H1 (cell line): ENCODE measurements around the gene ATP1B3. TPM values are rescaled to one million over a fixed set of nuclear protein-coding genes. Genes with fewer than 3 reads are reported as not detected.

ENCODE experiments used
- CTCF ChIA-PET: fragments of 300-600 bp; sonication (Branson Sonifier 250); formaldehyde crosslinking; loops from one replicate; lab custom pipeline; 2021; ENCODE audit not compliant: partially characterized antibody; lab: Charles Lee
- POLR2A ChIA-PET: fragments of 300-600 bp; sonication (Branson Sonifier 250); formaldehyde crosslinking; loops from one replicate; lab custom pipeline; 2021; ENCODE audit warnings: inconsistent platforms; ENCODE audit not compliant: partially characterized antibody; lab: Charles Lee
- DNase-seq, 2 experiments: peaks; one replicate each; pipeline versions ENCODE4 v3.0.0 to v3.0.0-alpha.2; 2010 to 2022; ENCODE audit warnings: low spot score in 2 of 2, low read depth in 1 of 2, mixed read lengths in 1 of 2
- FAIRE-seq: peaks from 2 replicates; lab custom pipeline; 2011; peaks lifted over from hg19 to GRCh38; lab: Jason Lieb, UNC
- H2AFZ ChIP-seq: 2 replicates; pipeline ENCODE4 v1.8.1; 2012; ENCODE audit warnings: low read length, inconsistent platforms
- H2AK5ac ChIP-seq: 2 replicates; pipeline ENCODE4 v1.6.1; 2013; ENCODE audit warnings: low read depth, low read length
- H2BK120ac ChIP-seq: replicated peaks from 2 replicates; pipeline ENCODE3; 2013; ENCODE audit warnings: low read depth, low read length, inconsistent platforms
- H2BK12ac ChIP-seq: 2 replicates; pipeline ENCODE4 v1.6.1; 2013; ENCODE audit warnings: low read depth, low read length
- H2BK15ac ChIP-seq: 2 replicates; pipeline ENCODE4 v1.6.1; 2013; ENCODE audit warnings: low read length
- H2BK20ac ChIP-seq: 2 replicates; pipeline ENCODE4 v1.6.1; 2013; ENCODE audit warnings: low read length
- H2BK5ac ChIP-seq: 2 replicates; pipeline ENCODE4 v1.6.1; 2013; ENCODE audit warnings: low read depth, low read length
- H3K14ac ChIP-seq: 2 replicates; pipeline ENCODE4 v1.6.1; 2013; ENCODE audit warnings: inconsistent platforms; ENCODE audit not compliant: insufficient read length
- H3K18ac ChIP-seq: 2 replicates; pipeline ENCODE4 v1.6.1; 2013; ENCODE audit warnings: low read length; ENCODE audit errors: extremely low read depth
- H3K23ac ChIP-seq: 2 replicates; pipeline ENCODE4 v1.6.1; 2013; ENCODE audit warnings: inconsistent platforms; ENCODE audit not compliant: insufficient read length
- H3K23me2 ChIP-seq: 2 replicates; pipeline ENCODE4 v1.6.1; 2013; ENCODE audit warnings: low read depth, low read length
- H3K27ac ChIP-seq: 2 replicates; pipeline ENCODE4 v1.6.1; 2011; ENCODE audit warnings: low read depth, low read length, inconsistent platforms
- H3K27me3 ChIP-seq, 4 experiments: replicated peaks in 1 of 4; 1 replicate in 1 of 4; 2 replicates in 3 of 4; pipeline versions ENCODE4 v1.6.1 to v1.8.1; 2011 to 2013; ENCODE audit warnings: low read length in 3 of 4, mild to moderate bottlenecking in 3 of 4, inconsistent platforms in 2 of 4, mixed read lengths in 2 of 4, moderate library complexity in 1 of 4; ENCODE audit not compliant: control insufficient read depth in 3 of 4, insufficient read depth in 3 of 4; ENCODE audit errors: extremely low read depth in 1 of 4
- H3K36me3 ChIP-seq, 4 experiments: 2 replicates each; pipeline versions ENCODE4 v1.6.1 to v1.8.1; 2011 to 2013; ENCODE audit warnings: mild to moderate bottlenecking in 4 of 4, low read length in 3 of 4, moderate library complexity in 2 of 4, control low read depth in 1 of 4, inconsistent platforms in 1 of 4; ENCODE audit not compliant: insufficient read depth in 4 of 4, control insufficient read depth in 2 of 4
- H3K4ac ChIP-seq: replicated peaks from 2 replicates; pipeline ENCODE3; 2013; ENCODE audit warnings: low read length, low read depth, mixed read lengths, inconsistent platforms; ENCODE audit not compliant: insufficient read length
- H3K4me1 ChIP-seq, 4 experiments: replicated peaks in 1 of 4; 1 replicate in 1 of 4; 2 replicates in 3 of 4; pipeline versions ENCODE4 v1.6.1 to v1.8.1; 2011 to 2013; ENCODE audit warnings: low read length in 3 of 4, inconsistent platforms in 2 of 4, mixed read lengths in 1 of 4; ENCODE audit not compliant: insufficient read depth in 4 of 4, control insufficient read depth in 3 of 4
- H3K4me2 ChIP-seq, 2 experiments: 2 replicates each; pipeline versions ENCODE4 v1.6.1 to v1.8.1; 2011 to 2013; ENCODE audit warnings: low read depth in 2 of 2, low read length in 2 of 2, control low read depth in 1 of 2, inconsistent platforms in 1 of 2, mild to moderate bottlenecking in 1 of 2; ENCODE audit not compliant: insufficient read depth in 1 of 2
- H3K4me3 ChIP-seq, 4 experiments: fragments of 200-600, 300-600 bp in 1 of 4; sonication (generic), shearing (Covaris generic), sonication (Bioruptor Twin) in 1 of 4; 2 replicates each; pipeline versions ENCODE4 v1.5.1 to v1.8.1; 2011 to 2016; ENCODE audit warnings: low read length in 4 of 4, low read depth in 3 of 4, control low read depth in 2 of 4, inconsistent platforms in 2 of 4, mild to moderate bottlenecking in 2 of 4, mixed read lengths in 1 of 4, moderate library complexity in 1 of 4; ENCODE audit not compliant: insufficient read depth in 2 of 4; ENCODE audit errors: extremely low read depth in 1 of 4
- H3K56ac ChIP-seq: replicated peaks from 2 replicates; pipeline ENCODE3; 2013; ENCODE audit warnings: low read depth, mild to moderate bottlenecking, mixed read lengths, low read length, inconsistent platforms; ENCODE audit not compliant: insufficient read length
- H3K79me1 ChIP-seq: 2 replicates; pipeline ENCODE4 v1.6.1; 2013; ENCODE audit warnings: low read depth, low read length, control low read depth
- H3K79me2 ChIP-seq, 2 experiments: 2 replicates each; pipeline versions ENCODE4 v1.6.1 to v1.8.1; 2012 to 2013; ENCODE audit warnings: low read length in 2 of 2, mild to moderate bottlenecking in 2 of 2, inconsistent platforms in 1 of 2; ENCODE audit not compliant: insufficient read depth in 2 of 2, control insufficient read depth in 1 of 2
- H3K9ac ChIP-seq, 4 experiments: replicated peaks in 1 of 4; 1 replicate in 1 of 4; 2 replicates in 3 of 4; pipeline versions ENCODE4 v1.6.1 to v1.8.1; 2011 to 2013; ENCODE audit warnings: low read depth in 3 of 4, low read length in 3 of 4, control low read depth in 2 of 4, mild to moderate bottlenecking in 2 of 4, moderate library complexity in 2 of 4, inconsistent platforms in 1 of 4; ENCODE audit errors: extremely low read depth in 1 of 4
- H3K9me3 ChIP-seq, 2 experiments: 2 replicates each; pipeline versions ENCODE4 v1.6.1 to v1.8.1; 2012 to 2013; ENCODE audit warnings: mild to moderate bottlenecking in 2 of 2, moderate library complexity in 2 of 2, control low read depth in 1 of 2, inconsistent platforms in 1 of 2, low read depth in 1 of 2, low read length in 1 of 2, mixed read lengths in 1 of 2; ENCODE audit not compliant: insufficient read depth in 2 of 2
- H4K20me1 ChIP-seq, 2 experiments: replicated peaks in 1 of 2; 2 replicates each; pipeline versions ENCODE3 to v1.8.1; 2011 to 2013; ENCODE audit warnings: inconsistent platforms in 2 of 2, low read length in 2 of 2, mild to moderate bottlenecking in 1 of 2; ENCODE audit not compliant: insufficient read depth in 2 of 2, control insufficient read depth in 1 of 2
- H4K5ac ChIP-seq: 2 replicates; pipeline ENCODE4 v1.6.1; 2013; ENCODE audit warnings: low read length, low read depth, mixed read lengths, inconsistent platforms; ENCODE audit not compliant: insufficient read length
- H4K8ac ChIP-seq: 2 replicates; pipeline ENCODE4 v1.8.0; 2013; ENCODE audit warnings: mild to moderate bottlenecking, moderate library complexity, low read length, inconsistent platforms; ENCODE audit not compliant: insufficient read depth; ENCODE audit errors: extremely low read depth
- H4K91ac ChIP-seq: replicated peaks from 2 replicates; pipeline ENCODE3; 2013; ENCODE audit warnings: low read length, mixed read lengths, inconsistent platforms; ENCODE audit not compliant: insufficient read length
- CHD1 ChIP-seq: IDR thresholded peaks from 2 replicates; pipeline ENCODE4 v1.6.1; 2012; ENCODE audit warnings: low read depth, low read length, improper control_type of control experiment
- E2F6 ChIP-seq: IDR thresholded peaks from 2 replicates; pipeline ENCODE4 v1.6.1; 2012; ENCODE audit warnings: inconsistent platforms
- POLR2AphosphoS5 ChIP-seq: IDR thresholded peaks from 2 replicates; pipeline ENCODE4 v1.6.1; 2011; ENCODE audit warnings: low read depth, low read length
- SIX5 ChIP-seq: IDR thresholded peaks from 2 replicates; pipeline ENCODE4 v1.6.1; 2011; ENCODE audit warnings: mild to moderate bottlenecking, low read depth, low read length
- WGBS, 2 experiments: shearing (Covaris generic) in 1 of 2; methylation state at CpG; one replicate each; pipeline versions ENCODE4 v1.1.6 to v1.1.7; 2013 to 2015; ENCODE audit warnings: low lambda C conversion rate in 2 of 2, mixed read lengths in 2 of 2, inconsistent platforms in 1 of 2, low coverage in 1 of 2, missing lambda C conversion rate in 1 of 2; ENCODE audit not compliant: insufficient replicate concordance in 2 of 2, insufficient coverage in 1 of 2, insufficient read length in 1 of 2; ENCODE audit errors: extremely low coverage in 1 of 2, missing lambda C conversion rate in 1 of 2; 5-methylcytosine and 5-hydroxymethylcytosine counted together
- polyA plus RNA-seq, 7 experiments: library from polyadenylated mRNA; depleted of rRNA in 3 of 7; stranded (reverse) in 5 of 7; unstranded in 2 of 7; fragments of >200 nt in 5 of 7; fragments of 200-250 nt in 2 of 7; gene quantifications; 1 replicate in 5 of 7; 2 replicates in 1 of 7; 4 replicates in 1 of 7; pipeline versions ENCODE4 v1.2.1 to v1.2.3, GENCODE V29; 2011 to 2013; ENCODE audit warnings: missing spikeins in 2 of 7, mixed read lengths in 2 of 7
- total RNA-seq: library from RNA; stranded (reverse); fragmentation: NEBNext Ultra II Directional; extraction: Animal tissue kit (Norgen Biotek cat#: 25700); gene quantifications from 2 replicates; pipeline ENCODE4 v1.2.1, GENCODE V29; 2021
- TF ChIP-seq, protein P1 (sequence below): IDR thresholded peaks from 2 replicates; pipeline ENCODE4 v1.6.1; 2012; ENCODE audit warnings: inconsistent platforms

ATP1B3 gene
- total and polyA plus RNA-seq, 2 of the 8 experiments (the other 6 are each of a cell fraction or from before 2014, with no cell fraction given) = 233 to 342 TPM

- Histone ChIP-seq H2BK15ac (no peak overlapping the region), H2BK20ac (no peak overlapping the region), H3K4me3 (peak overlapping the region; percentile 74 to 97 (median 76)), H3K4me2 (peak overlapping the region; percentile 51 to 80), H4K20me1 (peaks cover 9 to 11% of the 10 kb centered on the region in 2 experiments), H2AK5ac (no peak overlapping the region), H4K91ac (peak overlapping the region; percentile 89), H3K18ac (peak overlapping the region; percentile 17; the same call in 1 of the 2 replicates), H3K9me3 (no peaks in the 10 kb centered on the region), H3K36me3 (peaks cover 0 to 7% (median 0%) of the 10 kb centered on the region in 4 experiments; a peak in 2 of 8 replicates), H3K23me2 (peaks cover 7% of the 10 kb centered on the region), H2BK12ac (no peak overlapping the region; the same call in 1 of the 2 replicates), H3K4ac (no peak overlapping the region), H4K5ac (peak overlapping the region; percentile 83), H3K9ac (peak overlapping the region; percentile 79 to 99 (median 88)), H2AFZ (peak overlapping the region; percentile 57; the same call in 1 of the 2 replicates), H4K8ac (peak overlapping the region; percentile 95; the same call in 1 of the 2 replicates), H3K23ac (no peak overlapping the region), H3K14ac (peak overlapping the region; percentile 28), H2BK5ac (0 out of 2 replicates have a peak overlapping the region, but pooled peaks have one; percentile 44), H3K79me2 (peaks cover 13 to 48% of the 10 kb centered on the region in 2 experiments), H3K79me1 (peaks cover 5% of the 10 kb centered on the region), H3K56ac (peak overlapping the region; percentile 46), H2BK120ac (no peak overlapping the region), H3K27me3 (no peaks in the 10 kb centered on the region), H3K27ac (peak overlapping the region; percentile 60; the same call in 1 of the 2 replicates), H3K4me1 (peaks cover 0 to 3% (median 0%) of the 10 kb centered on the region in 4 experiments; a peak in 1 of 7 replicates)
- no peak for DNase-seq
- ChIA-PET POLR2A (interaction anchor here (0.6 to 1.7 kb wide), 14 partner anchors 8 to 217 kb away, joined by 3 to 8 read pairs (median 4); partner anchors contain the start of genes GRK7 and RNF7), CTCF (interaction anchor here (0.6 to 2.0 kb wide), 10 partner anchors 9 to 139 kb away, joined by 3 to 6 read pairs (median 3); partner anchors contain the start of gene RNF7)
- TF ChIP-seq E2F6 (peak; percentile 40; the same call in 1 of the 2 replicates), SIX5 (no peak), POLR2AphosphoS5 (0 out of 2 replicates have a peak, but pooled peaks have one; percentile 41), CHD1 (no peak)
- TF ChIP-seq, protein P1, sequence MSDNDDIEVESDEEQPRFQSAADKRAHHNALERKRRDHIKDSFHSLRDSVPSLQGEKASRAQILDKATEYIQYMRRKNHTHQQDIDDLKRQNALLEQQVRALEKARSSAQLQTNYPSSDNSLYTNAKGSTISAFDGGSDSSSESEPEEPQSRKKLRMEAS = peak; percentile 75; the same call in 1 of the 2 replicates
- WGBS, 2 experiments = 1% methylated on average over 50 of the region's 76 CpGs; no CpG with 5 or more reads in 1 of the 2 experiments
- no peak for FAIRE-seq
These were observed 613 bp downstream of the ATP1B3 start for GRCh38 chr3:141876891-141877621.
